Effector memory CD4-positive, alpha-beta T cell (primary cell): ENCODE data around the gene SCAPER.

Source experiments
- DNase-seq, 3 donors: peaks; one replicate each; pipeline ENCODE4 v3.0.0-alpha.2; 2020
- H3K27ac ChIP-seq: 2 replicates; pipeline ENCODE4 v1.7.0; 2013; ENCODE audit warnings: mild to moderate bottlenecking, low read length, moderate library complexity; ENCODE audit not compliant: insufficient read depth, poor library complexity, severe bottlenecking
- H3K27me3 ChIP-seq: replicated peaks from 2 replicates; pipeline ENCODE4 v1.7.0; 2013; ENCODE audit warnings: mild to moderate bottlenecking, low read length; ENCODE audit not compliant: insufficient read depth, control insufficient read depth, poor library complexity, severe bottlenecking
- H3K36me3 ChIP-seq: 2 replicates; pipeline ENCODE4 v1.7.0; 2013; ENCODE audit warnings: mild to moderate bottlenecking, low read length, moderate library complexity; ENCODE audit not compliant: control insufficient read depth, insufficient read depth
- H3K4me1 ChIP-seq: 2 replicates; pipeline ENCODE4 v1.7.0; 2013; ENCODE audit warnings: low read length, mild to moderate bottlenecking; ENCODE audit not compliant: control insufficient read depth, insufficient read depth, poor library complexity, severe bottlenecking
- H3K4me3 ChIP-seq: 2 replicates; pipeline ENCODE4 v1.7.0; 2013; ENCODE audit warnings: low read length, low read depth, mild to moderate bottlenecking; ENCODE audit not compliant: insufficient read depth, poor library complexity, severe bottlenecking
- H3K9me3 ChIP-seq: 2 replicates; pipeline ENCODE4 v1.7.0; 2013; ENCODE audit warnings: mild to moderate bottlenecking, low read length, moderate library complexity; ENCODE audit not compliant: control insufficient read depth

SCAPER gene

GRCh38 chr15:76575679-76576078 is 329.5 kb downstream of the SCAPER start:
- Histone ChIP-seq H3K27me3 (no peaks in the 10 kb centered on the region), H3K4me1 (no peaks in the 10 kb centered on the region), H3K36me3 (peaks cover 5% of the 10 kb centered on the region), H3K9me3 (no peaks in the 10 kb centered on the region), H3K4me3 (no peak overlapping the region), H3K27ac (no peak overlapping the region)
- no peak for DNase-seq

DNA sequence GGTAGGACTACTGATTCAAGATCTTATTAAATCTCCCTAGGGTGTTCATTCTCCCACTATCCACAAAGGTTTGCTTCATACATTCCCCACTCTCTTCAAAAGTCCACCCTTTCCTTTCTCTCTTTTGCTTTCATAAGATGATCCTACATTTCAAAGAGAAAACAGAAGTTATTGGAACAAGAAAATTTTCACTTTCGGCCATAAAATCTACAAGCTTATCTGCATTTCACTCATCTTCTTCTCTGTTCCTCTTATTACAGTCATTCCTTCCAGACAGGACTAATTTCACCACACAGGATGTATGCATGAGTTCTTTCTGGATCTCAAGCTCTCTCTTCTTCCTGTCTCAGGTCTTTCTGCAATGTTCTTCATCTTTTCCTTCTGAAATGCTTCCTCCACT is 329.9 kb downstream of the SCAPER start:
- H3K27ac ChIP-seq, result no peak overlapping the region
- no peaks in the 10 kb centered on the region for H3K4me1 ChIP-seq
- no peak overlapping the region for H3K4me3 ChIP-seq
- peaks cover 6% of the 10 kb centered on the region for H3K36me3 ChIP-seq
- no peak for DNase-seq
- H3K27me3 ChIP-seq, result no peaks in the 10 kb centered on the region
- no peaks in the 10 kb centered on the region for H3K9me3 ChIP-seq

GRCh38 chr15:76572983-76573314 is 332.2 kb downstream of the SCAPER start:
- H3K4me3 ChIP-seq, result no peak overlapping the region
- DNase-seq, result no peak

GRCh38 chr15:76566276-76566675 is 338.9 kb downstream of the SCAPER start:
- no peak overlapping the region for H3K4me3 ChIP-seq
- no peak for DNase-seq

More at GRCh38 chr15:76572983-76573314, 332.2 kb downstream of the SCAPER start:
- Histone ChIP-seq H3K36me3 (peaks cover 6% of the 10 kb centered on the region), H3K27me3 (no peaks in the 10 kb centered on the region), H3K27ac (no peak overlapping the region), H3K9me3 (no peaks in the 10 kb centered on the region), H3K4me1 (no peaks in the 10 kb centered on the region)

GRCh38 chr15:76565366-76565765 is 339.8 kb downstream of the SCAPER start:
- no peak overlapping the region for H3K27ac ChIP-seq
- H3K27me3 ChIP-seq, result no peaks in the 10 kb centered on the region
- no peaks in the 10 kb centered on the region for H3K4me1 ChIP-seq
- no peaks in the 10 kb centered on the region for H3K36me3 ChIP-seq
- H3K9me3 ChIP-seq, result no peaks in the 10 kb centered on the region
- no peak overlapping the region for H3K4me3 ChIP-seq
- DNase-seq, result no peak

More at GRCh38 chr15:76566276-76566675, 338.9 kb downstream of the SCAPER start:
- Histone ChIP-seq H3K27ac (no peak overlapping the region), H3K9me3 (no peaks in the 10 kb centered on the region), H3K4me1 (no peaks in the 10 kb centered on the region), H3K27me3 (no peaks in the 10 kb centered on the region), H3K36me3 (peaks cover 6% of the 10 kb centered on the region)

DNA sequence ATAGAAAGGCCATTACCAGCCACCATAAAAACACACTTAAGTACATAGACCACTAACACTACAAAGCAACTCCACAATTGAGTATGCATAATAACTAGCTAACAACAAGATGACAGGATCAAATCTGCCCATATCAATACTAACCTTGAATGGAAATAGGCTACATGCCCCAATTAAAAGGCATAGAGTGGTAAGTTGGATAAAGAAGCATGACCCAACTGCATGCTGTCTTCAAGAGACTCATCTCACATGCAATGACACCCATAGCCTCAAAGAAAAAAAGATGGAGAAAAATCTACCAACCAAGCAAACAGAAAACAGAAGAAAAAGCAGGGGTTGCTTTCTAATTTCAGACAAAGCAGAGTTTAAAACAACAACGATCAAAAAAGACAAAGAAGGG is 349.9 kb downstream of the SCAPER start:
- Histone ChIP-seq H3K4me3 (no peak overlapping the region), H3K27me3 (no peaks in the 10 kb centered on the region), H3K4me1 (no peaks in the 10 kb centered on the region), H3K27ac (no peak overlapping the region), H3K36me3 (no peaks in the 10 kb centered on the region), H3K9me3 (no peaks in the 10 kb centered on the region)
- no peak for DNase-seq

DNA sequence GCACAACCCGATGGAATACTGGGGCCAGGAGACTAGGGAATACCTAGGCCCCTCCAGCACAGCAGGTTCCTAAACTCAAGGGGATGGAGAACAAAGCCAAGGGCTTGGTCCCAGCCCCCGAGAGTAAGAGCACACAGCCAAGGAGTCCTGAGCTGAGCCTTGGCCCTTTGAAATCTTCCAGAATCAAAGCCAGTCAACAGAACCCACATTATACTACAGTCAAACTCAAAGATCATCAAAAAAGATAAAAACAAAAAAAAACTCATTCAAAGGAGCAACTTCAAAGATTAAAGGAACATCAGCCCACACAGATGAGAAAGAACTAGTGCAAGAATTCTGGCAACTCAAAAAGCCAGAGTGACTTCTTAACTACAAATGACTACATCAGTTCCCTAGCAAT is 351.6 kb downstream of the SCAPER start:
- H3K4me3 ChIP-seq, result no peak overlapping the region
- DNase-seq, result no peak
- H3K36me3 ChIP-seq, result no peaks in the 10 kb centered on the region
- H3K9me3 ChIP-seq, result no peaks in the 10 kb centered on the region
- no peak overlapping the region for H3K27ac ChIP-seq
- no peaks in the 10 kb centered on the region for H3K4me1 ChIP-seq
- H3K27me3 ChIP-seq, result no peaks in the 10 kb centered on the region

DNA sequence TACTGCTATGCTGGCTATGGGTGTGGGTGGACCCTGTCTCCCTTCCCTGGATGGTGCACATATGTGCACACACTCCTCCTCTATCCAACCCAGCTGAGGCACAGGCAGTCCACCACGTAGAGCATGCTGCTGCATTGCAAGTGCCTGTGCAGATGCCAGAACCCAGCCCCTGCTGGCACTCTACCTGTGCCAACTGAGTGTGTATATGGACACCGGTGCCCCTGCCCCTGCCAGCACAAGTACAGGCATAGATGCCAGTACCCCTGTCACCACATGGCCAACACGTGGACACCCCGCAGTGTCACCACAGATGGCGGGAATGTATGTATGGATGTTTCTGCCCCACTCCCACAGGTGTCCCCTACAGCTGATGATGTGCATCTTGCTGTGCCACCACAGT is 352.0 kb downstream of the SCAPER start:
- H3K9me3 ChIP-seq, result no peaks in the 10 kb centered on the region
- H3K4me1 ChIP-seq, result no peaks in the 10 kb centered on the region
- no peak overlapping the region for H3K4me3 ChIP-seq
- no peaks in the 10 kb centered on the region for H3K27me3 ChIP-seq
- no peak for DNase-seq
- no peaks in the 10 kb centered on the region for H3K36me3 ChIP-seq
- H3K27ac ChIP-seq, result no peak overlapping the region

DNA sequence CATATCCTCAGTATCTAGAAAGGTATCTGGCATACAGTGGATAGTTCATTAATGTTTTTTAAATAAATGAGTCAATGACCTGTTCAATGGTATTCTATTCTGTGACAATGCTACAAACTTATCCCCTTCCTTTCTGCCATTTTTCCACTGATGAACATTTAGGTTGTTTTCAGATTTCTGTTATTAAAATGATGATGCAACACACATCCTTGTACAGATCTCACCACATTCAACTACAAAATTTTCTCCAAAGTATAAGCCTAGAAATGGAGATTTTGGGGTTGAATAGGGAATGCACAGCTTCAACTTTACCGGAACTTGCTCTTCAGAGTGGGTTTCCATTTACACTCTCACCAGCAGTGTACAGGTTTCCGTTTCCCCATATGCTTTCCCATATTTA is 358.3 kb downstream of the SCAPER start:
- Histone ChIP-seq H3K36me3 (no peaks in the 10 kb centered on the region), H3K9me3 (no peaks in the 10 kb centered on the region), H3K4me1 (no peaks in the 10 kb centered on the region), H3K4me3 (no peak overlapping the region), H3K27ac (no peak overlapping the region), H3K27me3 (no peaks in the 10 kb centered on the region)
- no peak for DNase-seq

- H3K4me1 ChIP-seq, result no peaks in the 10 kb centered on the region
- DNase-seq, result no peak
- H3K27ac ChIP-seq, result no peak overlapping the region
These were observed 371.1 kb downstream of the SCAPER start for GRCh38 chr15:76533995-76534394.

More at GRCh38 chr15:76533995-76534394, 371.1 kb downstream of the SCAPER start:
- no peaks in the 10 kb centered on the region for H3K9me3 ChIP-seq
- H3K36me3 ChIP-seq, result no peaks in the 10 kb centered on the region
- no peaks in the 10 kb centered on the region for H3K27me3 ChIP-seq
- no peak overlapping the region for H3K4me3 ChIP-seq
